CD14-positive monocyte (primary cell): ENCODE measurements around the gene EFHC1. TPM values are rescaled to one million over a fixed set of nuclear protein-coding genes. Genes with fewer than 3 reads are reported as not detected.

Experiments
- DNase-seq, 3 donors: peaks; one replicate each; pipeline ENCODE4 v3.0.0-alpha.2; 2011 to 2022
- H2AFZ ChIP-seq: 2 replicates; pipeline ENCODE4 v1.6.0; 2012; ENCODE audit warnings: mild to moderate bottlenecking, low read depth, low read length, inconsistent platforms; ENCODE audit not compliant: insufficient read depth, poor library complexity, severe bottlenecking
- H3K27ac ChIP-seq, 2 donors: 1 replicate in 1 of 2; 2 replicates in 1 of 2; pipeline ENCODE4 v1.5.1; 2012 to 2013; ENCODE audit warnings: low read length in 2 of 2, control low read depth in 1 of 2, inconsistent platforms in 1 of 2, low read depth in 1 of 2, mild to moderate bottlenecking in 1 of 2
- H3K27me3 ChIP-seq, 2 donors: one replicate each; pipeline versions ENCODE4 v1.6.0 to v1.6.1; 2011 to 2013; ENCODE audit warnings: low read length in 2 of 2; ENCODE audit not compliant: control insufficient read depth in 2 of 2, insufficient read depth in 2 of 2
- H3K36me3 ChIP-seq, 2 donors: replicated peaks in 1 of 2; 1 replicate in 1 of 2; 2 replicates in 1 of 2; pipeline versions ENCODE4 v1.5.1 to v1.6.1; 2012 to 2013; ENCODE audit warnings: low read length in 2 of 2, control low read depth in 1 of 2, inconsistent platforms in 1 of 2, mild to moderate bottlenecking in 1 of 2; ENCODE audit not compliant: insufficient read depth in 2 of 2, control insufficient read depth in 1 of 2
- H3K4me1 ChIP-seq, 2 donors: 1 replicate in 1 of 2; 2 replicates in 1 of 2; pipeline versions ENCODE4 v1.5.1 to v1.6.1; 2012 to 2013; ENCODE audit warnings: low read length in 2 of 2, control low read depth in 1 of 2, inconsistent platforms in 1 of 2, mild to moderate bottlenecking in 1 of 2, moderate library complexity in 1 of 2; ENCODE audit not compliant: insufficient read depth in 2 of 2, control insufficient read depth in 1 of 2
- H3K4me2 ChIP-seq: replicated peaks from 2 replicates; pipeline ENCODE3; 2012; ENCODE audit warnings: low read length, moderate library complexity, mild to moderate bottlenecking; ENCODE audit not compliant: poor library complexity, severe bottlenecking; ENCODE audit errors: extremely low read depth
- H3K4me3 ChIP-seq, 3 experiments: fragments of 200-600 bp in 1 of 3; sonication (generic) in 1 of 3; replicated peaks in 1 of 3; 1 replicate in 2 of 3; 2 replicates in 1 of 3; pipeline ENCODE4 v1.5.1; 2011 to 2013; ENCODE audit warnings: low read length in 3 of 3, mild to moderate bottlenecking in 3 of 3, control low read depth in 2 of 3, low read depth in 2 of 3, inconsistent platforms in 1 of 3, moderate library complexity in 1 of 3
- H3K79me2 ChIP-seq: 2 replicates; pipeline ENCODE4 v1.6.0; 2012; ENCODE audit warnings: mild to moderate bottlenecking, control low read depth, inconsistent platforms, low read length, moderate library complexity; ENCODE audit not compliant: insufficient read depth
- H3K9ac ChIP-seq: 2 replicates; pipeline ENCODE4 v1.6.0; 2017; ENCODE audit warnings: low read length, mild to moderate bottlenecking; ENCODE audit not compliant: insufficient read depth, poor library complexity, severe bottlenecking
- H3K9me3 ChIP-seq, 2 donors: replicated peaks in 1 of 2; 1 replicate in 1 of 2; 2 replicates in 1 of 2; pipeline versions ENCODE4 v1.5.1 to v1.6.1; 2012 to 2013; ENCODE audit warnings: low read length in 2 of 2, control low read depth in 1 of 2; ENCODE audit not compliant: control insufficient read depth in 1 of 2, insufficient read depth in 1 of 2
- H4K20me1 ChIP-seq: 2 replicates; pipeline ENCODE4 v1.6.0; 2012; ENCODE audit warnings: mild to moderate bottlenecking, low read length, control low read depth, moderate library complexity; ENCODE audit not compliant: insufficient read depth
- H3K27ac Mint-ChIP-seq, 7 donors: one replicate each; pipeline ENCODE4 v1.8.0; 2020; ENCODE audit warnings: mild to moderate bottlenecking in 7 of 7, mixed read lengths in 7 of 7, moderate library complexity in 6 of 7, inconsistent platforms in 2 of 7
- H3K27me3 Mint-ChIP-seq, 3 donors: one replicate each; pipeline ENCODE4 v1.8.0; 2021 to 2022; ENCODE audit warnings: low read depth in 3 of 3, mild to moderate bottlenecking in 3 of 3, mixed read lengths in 3 of 3, moderate library complexity in 3 of 3, inconsistent platforms in 1 of 3
- H3K36me3 Mint-ChIP-seq, 2 donors: one replicate each; pipeline ENCODE4 v1.8.0; 2020; ENCODE audit warnings: mixed read lengths in 2 of 2, inconsistent platforms in 1 of 2, mild to moderate bottlenecking in 1 of 2
- H3K4me1 Mint-ChIP-seq: one replicate; pipeline ENCODE4 v1.8.0; 2020; ENCODE audit warnings: mild to moderate bottlenecking, mixed read lengths
- H3K4me3 Mint-ChIP-seq, 2 donors: one replicate each; pipeline ENCODE4 v1.8.0; 2020; ENCODE audit warnings: mild to moderate bottlenecking in 2 of 2, mixed read lengths in 2 of 2, moderate library complexity in 1 of 2
- H3K9me3 Mint-ChIP-seq, 7 donors: one replicate each; pipeline ENCODE4 v1.8.0; 2020 to 2022; ENCODE audit warnings: mixed read lengths in 7 of 7, mild to moderate bottlenecking in 6 of 7, moderate library complexity in 6 of 7, inconsistent platforms in 2 of 7
- WGBS: methylation state at CpG from one replicate; pipeline ENCODE4 v1.1.5; 2013; ENCODE audit warnings: missing lambda C conversion rate; ENCODE audit not compliant: insufficient coverage; 5-methylcytosine and 5-hydroxymethylcytosine counted together
- intact Hi-C, 2 donors: fragments of 100-400 bp; cut with micrococcal nuclease; formaldehyde crosslinking; loops; one replicate each; pipeline versions ENCODE4 v1.15.0 to v1.15.1; 2023
- polyA plus RNA-seq, 3 donors: library from polyadenylated mRNA; depleted of rRNA in 1 of 3; unstranded in 2 of 3; stranded (reverse) in 1 of 3; fragments of 300-500 nt in 2 of 3; fragments of >200 nt in 1 of 3; fragmentation: Illumina TruSeq in 2 of 3; gene quantifications; 1 replicate in 2 of 3; 2 replicates in 1 of 3; pipeline ENCODE4 v1.2.3, GENCODE V29; 2012 to 2021
- TF ChIP-seq, protein P1 (sequence below): fragments of 200-600 bp; IDR thresholded peaks from one replicate; pipeline ENCODE4 v1.8.0; 2022; ENCODE audit warnings: antibody characterized with exemption, mild to moderate bottlenecking

EFHC1 gene
- polyA plus RNA-seq, 3 donors, result 0.30 to 13.5 (median 2.3) TPM

DNA sequence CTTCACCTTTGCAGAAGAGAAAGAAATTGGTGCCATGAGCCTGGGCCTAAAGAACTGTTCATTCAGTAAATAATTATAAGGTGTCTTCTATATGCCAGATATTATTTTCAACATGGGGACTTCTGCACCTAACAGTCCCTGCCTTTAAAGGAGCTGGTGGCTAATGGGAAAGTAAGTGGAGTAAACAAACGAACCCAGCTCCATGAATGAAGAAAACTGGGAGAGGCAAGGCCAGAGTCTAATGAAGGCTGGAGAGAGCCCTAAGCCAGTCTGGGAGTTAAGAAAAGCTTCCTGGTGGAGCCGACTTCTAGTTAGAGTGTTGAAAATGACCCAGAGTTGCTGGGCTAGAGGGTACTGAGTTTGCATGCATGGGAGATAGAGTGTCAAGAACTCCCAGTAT is 24.2 kb upstream of the EFHC1 start:
- Mint-ChIP-seq H3K27me3 (no peaks in the 10 kb centered on the region), H3K27ac (no peak overlapping the region), H3K4me1 (peaks cover 20% of the 10 kb centered on the region), H3K4me3 (no peak overlapping the region), H3K36me3 (peaks cover 0 to 5% of the 10 kb centered on the region in 2 donors), H3K9me3 (no peaks in the 10 kb centered on the region)
- intact Hi-C loops, result loop anchor here in 1 of 2 donors (10.0 kb wide), 1 partner anchor 111 kb away; the partner anchor contains the start of gene MCM3
- H3K4me2 ChIP-seq, result no peak overlapping the region
- H3K4me1 ChIP-seq, result peaks cover 3 to 5% of the 10 kb centered on the region in 2 donors
- no peaks in the 10 kb centered on the region for H3K79me2 ChIP-seq
- no peak overlapping the region for H2AFZ ChIP-seq
- H4K20me1 ChIP-seq, result peaks cover 4% of the 10 kb centered on the region
- no peak overlapping the region for H3K4me3 ChIP-seq
- no peak overlapping the region for H3K9ac ChIP-seq
- no peaks in the 10 kb centered on the region for H3K36me3 ChIP-seq
- no peak for DNase-seq
- TF ChIP-seq, protein P1, sequence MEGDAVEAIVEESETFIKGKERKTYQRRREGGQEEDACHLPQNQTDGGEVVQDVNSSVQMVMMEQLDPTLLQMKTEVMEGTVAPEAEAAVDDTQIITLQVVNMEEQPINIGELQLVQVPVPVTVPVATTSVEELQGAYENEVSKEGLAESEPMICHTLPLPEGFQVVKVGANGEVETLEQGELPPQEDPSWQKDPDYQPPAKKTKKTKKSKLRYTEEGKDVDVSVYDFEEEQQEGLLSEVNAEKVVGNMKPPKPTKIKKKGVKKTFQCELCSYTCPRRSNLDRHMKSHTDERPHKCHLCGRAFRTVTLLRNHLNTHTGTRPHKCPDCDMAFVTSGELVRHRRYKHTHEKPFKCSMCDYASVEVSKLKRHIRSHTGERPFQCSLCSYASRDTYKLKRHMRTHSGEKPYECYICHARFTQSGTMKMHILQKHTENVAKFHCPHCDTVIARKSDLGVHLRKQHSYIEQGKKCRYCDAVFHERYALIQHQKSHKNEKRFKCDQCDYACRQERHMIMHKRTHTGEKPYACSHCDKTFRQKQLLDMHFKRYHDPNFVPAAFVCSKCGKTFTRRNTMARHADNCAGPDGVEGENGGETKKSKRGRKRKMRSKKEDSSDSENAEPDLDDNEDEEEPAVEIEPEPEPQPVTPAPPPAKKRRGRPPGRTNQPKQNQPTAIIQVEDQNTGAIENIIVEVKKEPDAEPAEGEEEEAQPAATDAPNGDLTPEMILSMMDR, result no peak
- no peaks in the 10 kb centered on the region for H3K27me3 ChIP-seq
- H3K27ac ChIP-seq, result no peak overlapping the region
- 95% methylated on average over 2 of the region's 2 CpGs for WGBS
- no peaks in the 10 kb centered on the region for H3K9me3 ChIP-seq

DNA sequence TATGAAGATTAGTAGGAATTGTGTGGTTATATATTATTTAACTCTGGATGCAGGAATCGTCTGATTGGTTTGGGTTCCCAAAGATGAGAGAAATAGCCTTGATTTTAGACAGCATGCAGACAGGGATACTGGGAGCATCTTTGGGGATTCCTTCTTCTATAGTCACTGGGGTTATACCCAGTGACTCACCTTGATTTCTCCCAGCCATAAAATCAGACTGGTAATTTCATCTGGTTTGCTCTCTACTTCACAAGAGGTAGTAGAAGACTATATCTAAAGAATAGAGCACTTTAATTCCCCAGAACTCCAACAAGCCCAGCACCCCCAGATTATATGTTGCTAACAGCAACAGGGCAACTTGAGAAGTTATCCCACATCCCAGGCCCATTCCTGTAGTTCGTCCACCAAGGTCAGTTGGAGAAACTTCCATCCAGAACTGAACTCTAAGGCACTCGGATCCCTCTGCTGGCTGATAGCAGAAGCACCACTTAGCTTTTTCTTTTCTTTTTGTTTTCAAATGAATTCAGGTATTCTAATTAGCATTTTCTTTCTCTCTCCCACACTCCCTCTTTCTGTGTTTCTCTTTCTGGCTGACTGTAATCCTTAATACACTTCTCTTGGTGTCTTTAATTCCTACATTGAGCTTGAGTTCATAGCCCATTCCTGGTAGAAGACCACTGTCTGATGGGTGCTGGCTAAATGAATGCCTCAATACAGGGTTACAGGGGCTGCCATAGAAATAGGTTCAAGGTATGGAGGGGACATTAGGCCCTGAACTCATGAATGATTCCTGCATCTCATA is 20.4 kb upstream of the EFHC1 start:
- Histone ChIP-seq H3K27me3 (no peaks in the 10 kb centered on the region), H3K36me3 (peaks cover 18 to 21% of the 10 kb centered on the region in 2 donors), H3K4me3 (no peak overlapping the region), H3K4me2 (no peak overlapping the region), H3K27ac (no peak overlapping the region), H3K9ac (no peak overlapping the region), H3K9me3 (no peaks in the 10 kb centered on the region), H2AFZ (no peak overlapping the region), H3K4me1 (peaks cover 0 to 3% of the 10 kb centered on the region in 2 donors), H4K20me1 (peaks cover 4% of the 10 kb centered on the region), H3K79me2 (no peaks in the 10 kb centered on the region)
- intact Hi-C loops, result loop anchor here in 1 of 2 donors (10.0 kb wide), 1 partner anchor 115 kb away; the partner anchor contains the start of gene MCM3
- no peak overlapping the region for H3K4me3 Mint-ChIP-seq
- DNase-seq, result peak; percentile 21 to 52 (median 39)
- peak overlapping the region in 1 of 7 donors; percentile 10 for H3K27ac Mint-ChIP-seq
- H3K27me3 Mint-ChIP-seq, result no peaks in the 10 kb centered on the region
- TF ChIP-seq, protein P1, result peak; percentile 86
- H3K4me1 Mint-ChIP-seq, result peaks cover 13% of the 10 kb centered on the region
- H3K36me3 Mint-ChIP-seq, result peaks cover 21 to 24% of the 10 kb centered on the region in 2 donors
- peaks cover 0 to 7% (median 0%) of the 10 kb centered on the region in 7 donors for H3K9me3 Mint-ChIP-seq
- 11% methylated on average over 1 of the region's 3 CpGs for WGBS
